GM10248 (cell line): ENCODE measurements around the gene SIVA1.

ENCODE experiments used
- CTCF ChIA-PET: fragments of 300-600 bp; sonication (Branson Sonifier 250); formaldehyde crosslinking; extraction: SDS; loops from one replicate; lab custom pipeline; 2021; ENCODE audit warnings: antibody characterized with exemption; lab: Yijun Ruan, JAX
- POLR2A ChIA-PET: fragments of 350-650 bp; sonication (Branson Sonifier 250); formaldehyde crosslinking; extraction: SDS; loops from one replicate; lab custom pipeline; 2020; ENCODE audit warnings: antibody characterized with exemption; lab: Yijun Ruan, JAX
- DNase-seq: peaks from one replicate; pipeline ENCODE4 v3.0.0; 2012; ENCODE audit errors: extremely low spot score
- CTCF ChIP-seq: IDR thresholded peaks from 2 replicates; pipeline ENCODE4 v1.5.1; 2012; ENCODE audit warnings: mild to moderate bottlenecking, low read depth; ENCODE audit errors: extremely low read depth, missing control alignments, control extremely low read depth

SIVA1 gene

GRCh38 chr14:104773505-104774452 lies 20.8 kb downstream of the SIVA1 start:
- no peak for DNase-seq

GRCh38 chr14:104774453-104775072 lies 21.6 kb downstream of the SIVA1 start:
- POLR2A ChIA-PET = no interaction called here
- CTCF ChIA-PET = interaction anchor here (1.0 kb wide), 1 partner anchor 240 kb away, joined by 3 read pairs; no protein-coding TSS in a partner anchor
- no peak for DNase-seq
- no peak for TF ChIP-seq CTCF

More at GRCh38 chr14:104773505-104774452, 20.8 kb downstream of the SIVA1 start:
- ChIA-PET POLR2A (interaction anchor here (0.6 kb wide), 1 partner anchor 9 kb away, joined by 4 read pairs; no protein-coding TSS in a partner anchor), CTCF (no interaction called here)
- no peak for TF ChIP-seq CTCF

- no peak for DNase-seq
- ChIA-PET POLR2A (no interaction called here), CTCF (interaction anchor here (1.0 kb wide), 2 partner anchors 52 to 240 kb away, joined by 3 read pairs; no protein-coding TSS in a partner anchor)
- TF ChIP-seq CTCF = no peak
Measured at GRCh38 chr14:104775073-104775489, 22.1 kb downstream of the SIVA1 start.

- no peak for DNase-seq
- POLR2A ChIA-PET = no interaction called here
- no peak for TF ChIP-seq CTCF
- CTCF ChIA-PET = interaction anchor here (1.2 kb wide), 1 partner anchor 13 kb away, joined by 4 read pairs; no protein-coding TSS in a partner anchor
Measured at GRCh38 chr14:104776481-104776880, 23.5 kb downstream of the SIVA1 start.

GRCh38 chr14:104776961-104777807 lies 24.2 kb downstream of the SIVA1 start:
- DNase-seq = no peak
- ChIA-PET POLR2A (no interaction called here), CTCF (no interaction called here)
- TF ChIP-seq CTCF = no peak
